ENCODE results near the gene BRD9. TPM values are rescaled to one million over a fixed set of nuclear protein-coding genes. Genes with fewer than 3 reads are reported as not detected.

The BRD9 gene
- total and polyA plus RNA-seq, 2 of the 13 experiments (the other 11 are each of a cell fraction or from before 2014, with no cell fraction given), result 5.2 to 22.9 TPM

DNA sequence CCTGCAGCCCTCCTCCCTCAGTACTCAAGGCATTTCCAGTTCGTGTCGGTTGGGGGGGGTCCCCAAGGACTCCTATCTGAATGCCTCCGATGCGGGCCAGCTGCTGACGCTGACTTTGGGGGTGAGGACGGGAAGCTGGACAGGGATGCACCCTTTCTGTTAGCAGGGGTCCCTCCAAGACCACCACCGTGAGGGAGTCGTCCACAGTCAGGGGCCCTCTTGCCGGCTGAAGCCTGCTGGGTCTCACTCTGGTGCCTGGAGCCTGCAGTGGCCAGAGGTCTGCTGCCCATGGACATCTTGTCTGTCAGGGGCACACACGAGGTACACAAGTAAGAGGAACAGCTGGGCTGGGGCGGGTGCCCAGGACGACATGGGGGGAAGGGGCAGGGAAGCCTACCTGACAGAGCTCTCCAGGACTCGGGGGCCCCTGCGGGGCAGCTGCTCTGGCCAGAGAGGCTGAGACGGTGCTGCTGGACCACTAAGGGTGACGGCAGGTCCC lies 32.8 kb downstream of the BRD9 start (continued):
- TF ChIP-seq MAZ (IDR thresholded peaks at IDR 0.05; ENCODE audit: borderline replicate concordance, low read depth, low read length), result no peak
- TF ChIP-seq MAZ (CRISPR knock-in tag; IDR thresholded peaks at IDR 0.05; ENCODE audit: low read depth), result no peak
- TF ChIP-seq ZNF619 (CRISPR knock-in tag; IDR thresholded peaks at IDR 0.05), result no peak
- no peak for TF ChIP-seq SNRNP70 (IDR thresholded peaks at IDR 0.05; ENCODE audit: low read depth, low read length)

- peaks cover 4 to 13% of the 10 kb centered on the region in 2 experiments; a peak in 4 of 5 replicates for H3K36me3 ChIP-seq (replicated peaks in 1 of 2; ENCODE audit: control insufficient read depth in 1 of 2, insufficient read depth in 2 of 2, low read length in 2 of 2)
- TF ChIP-seq, protein P1, sequence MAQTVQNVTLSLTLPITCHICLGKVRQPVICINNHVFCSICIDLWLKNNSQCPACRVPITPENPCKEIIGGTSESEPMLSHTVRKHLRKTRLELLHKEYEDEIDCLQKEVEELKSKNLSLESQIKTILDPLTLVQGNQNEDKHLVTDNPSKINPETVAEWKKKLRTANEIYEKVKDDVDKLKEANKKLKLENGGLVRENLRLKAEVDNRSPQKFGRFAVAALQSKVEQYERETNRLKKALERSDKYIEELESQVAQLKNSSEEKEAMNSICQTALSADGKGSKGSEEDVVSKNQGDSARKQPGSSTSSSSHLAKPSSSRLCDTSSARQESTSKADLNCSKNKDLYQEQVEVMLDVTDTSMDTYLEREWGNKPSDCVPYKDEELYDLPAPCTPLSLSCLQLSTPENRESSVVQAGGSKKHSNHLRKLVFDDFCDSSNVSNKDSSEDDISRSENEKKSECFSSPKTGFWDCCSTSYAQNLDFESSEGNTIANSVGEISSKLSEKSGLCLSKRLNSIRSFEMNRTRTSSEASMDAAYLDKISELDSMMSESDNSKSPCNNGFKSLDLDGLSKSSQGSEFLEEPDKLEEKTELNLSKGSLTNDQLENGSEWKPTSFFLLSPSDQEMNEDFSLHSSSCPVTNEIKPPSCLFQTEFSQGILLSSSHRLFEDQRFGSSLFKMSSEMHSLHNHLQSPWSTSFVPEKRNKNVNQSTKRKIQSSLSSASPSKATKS (CRISPR knock-in tag; IDR thresholded peaks at IDR 0.05), result no peak
- TF ChIP-seq ZNF775 (CRISPR knock-in tag; IDR thresholded peaks at IDR 0.05; ENCODE audit: borderline replicate concordance) (no peak), IKZF1 (IDR thresholded peaks at IDR 0.05) (no peak), ZNF816 (CRISPR knock-in tag; IDR thresholded peaks at IDR 0.05; ENCODE audit: borderline replicate concordance) (no peak), ZNF660 (CRISPR knock-in tag; IDR thresholded peaks at IDR 0.05; ENCODE audit: borderline replicate concordance, low read depth) (no peak), ZNF446 (CRISPR knock-in tag; IDR thresholded peaks at IDR 0.05) (no peak), SRY (CRISPR knock-in tag; IDR thresholded peaks at IDR 0.05) (no peak), SATB2 (CRISPR knock-in tag; IDR thresholded peaks at IDR 0.05) (no peak), ZNF879 (CRISPR knock-in tag; IDR thresholded peaks at IDR 0.05) (no peak), THAP11 (CRISPR knock-in tag; IDR thresholded peaks at IDR 0.05) (no peak), PAWR (CRISPR knock-in tag; IDR thresholded peaks at IDR 0.05; ENCODE audit: borderline replicate concordance) (no peak), SNAPC4 (CRISPR knock-in tag; IDR thresholded peaks at IDR 0.05) (no peak)
- TF ChIP-seq, protein P2, sequence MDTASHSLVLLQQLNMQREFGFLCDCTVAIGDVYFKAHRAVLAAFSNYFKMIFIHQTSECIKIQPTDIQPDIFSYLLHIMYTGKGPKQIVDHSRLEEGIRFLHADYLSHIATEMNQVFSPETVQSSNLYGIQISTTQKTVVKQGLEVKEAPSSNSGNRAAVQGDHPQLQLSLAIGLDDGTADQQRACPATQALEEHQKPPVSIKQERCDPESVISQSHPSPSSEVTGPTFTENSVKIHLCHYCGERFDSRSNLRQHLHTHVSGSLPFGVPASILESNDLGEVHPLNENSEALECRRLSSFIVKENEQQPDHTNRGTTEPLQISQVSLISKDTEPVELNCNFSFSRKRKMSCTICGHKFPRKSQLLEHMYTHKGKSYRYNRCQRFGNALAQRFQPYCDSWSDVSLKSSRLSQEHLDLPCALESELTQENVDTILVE (CRISPR knock-in tag; IDR thresholded peaks at IDR 0.05), result no peak
Measured at GRCh38 chr5:859391-859790, 33.2 kb downstream of the BRD9 start.

More at GRCh38 chr5:859391-859790, 33.2 kb downstream of the BRD9 start:
- ChIA-PET CTCF (ENCODE audit: low intra/inter-chr PET ratio, low total read pairs) (no interaction called here), POLR2A (no interaction called here)
- H3K4me2 ChIP-seq (ENCODE audit: low read depth, low read length), result no peak overlapping the region
- intact Hi-C loops (cut with micrococcal nuclease; ENCODE audit: unreplicated experiment) (no loop called here), in situ Hi-C loops (cut with HindIII; ENCODE audit: extremely low pct_ligation_motif_present, low pct_unique_long_range_greater_than_20kb) (no loop called here)
- no peaks in the 10 kb centered on the region for H3K27me3 ChIP-seq (ENCODE audit: control insufficient read depth in 1 of 2, insufficient read depth in 2 of 2, low read length in 2 of 2)
- H3K4me3 ChIP-seq (replicated peaks in 1 of 3; ENCODE audit: insufficient read depth in 1 of 3, low read depth in 2 of 3, low read length in 3 of 3), result no peak overlapping the region
- no peaks in the 10 kb centered on the region for H3K4me1 ChIP-seq (ENCODE audit: insufficient read depth, low read length)
- H3K79me2 ChIP-seq (ENCODE audit: insufficient read depth, low read length), result no peaks in the 10 kb centered on the region
- BruUV-seq (replicated peaks), result no TSS peak
- no peak for ATAC-seq
- WGBS (ENCODE audit: low lambda C conversion rate), result 95% methylated on average over 16 of the region's 16 CpGs
- no peaks in the 10 kb centered on the region for H4K20me1 ChIP-seq (ENCODE audit: insufficient read depth, low read length)
- no peak overlapping the region for H3K9ac ChIP-seq (ENCODE audit: insufficient read depth, low read depth, low read length)
- no peak for FAIRE-seq
- no peak overlapping the region for H3K27ac ChIP-seq (ENCODE audit: extremely low read length, insufficient read depth, low read length)
- DNase-seq (ENCODE audit: low spot score), result no peak
- H2AFZ ChIP-seq (ENCODE audit: low read length), result no peak overlapping the region
- no peaks in the 10 kb centered on the region for H3K9me3 ChIP-seq (ENCODE audit: low read length)

Measured in HepG2 (cell line).